ENCODE measurements around the gene KDM3A. TPM values are rescaled to one million over a fixed set of nuclear protein-coding genes. Genes with fewer than 3 reads are reported as not detected.

KDM3A gene
- total RNA-seq, 1 experiment from 2014 or later = 52.4 TPM

GRCh38 chr2:86521922-86522321, 80.8 kb downstream of the KDM3A start:
- peaks cover 9% of the 10 kb centered on the region for H3K4me1 Mint-ChIP-seq (ENCODE audit: low read depth, unreplicated experiment)
- H3K36me3 ChIP-seq (ENCODE audit: control insufficient read depth, insufficient read depth, low read length) = no peaks in the 10 kb centered on the region
- no peak for TF ChIP-seq CTCF (IDR thresholded peaks at IDR 0.05; ENCODE audit: insufficient read depth in 1 of 2, low read depth in 1 of 2, low read length in 1 of 2, severe bottlenecking in 1 of 2, unreplicated experiment in 1 of 2)
- H3K27me3 ChIP-seq (replicated peaks; ENCODE audit: control insufficient read depth, insufficient read depth, low read length) = no peaks in the 10 kb centered on the region
- no peak overlapping the region for H3K27ac Mint-ChIP-seq (ENCODE audit: unreplicated experiment)
- DNase-seq = no peak
- peaks cover 6% of the 10 kb centered on the region for H3K36me3 Mint-ChIP-seq (ENCODE audit: insufficient read depth, unreplicated experiment)
- H3K27me3 Mint-ChIP-seq (ENCODE audit: insufficient read depth, unreplicated experiment) = no peaks in the 10 kb centered on the region
- no peaks in the 10 kb centered on the region for H3K4me1 ChIP-seq
- no peak overlapping the region for H3K4me3 Mint-ChIP-seq (ENCODE audit: unreplicated experiment)
- BruUV-seq (replicated peaks) = no TSS peak
- no peaks in the 10 kb centered on the region for H3K9me3 Mint-ChIP-seq (ENCODE audit: unreplicated experiment)
- ChIA-PET POLR2A (no interaction called here), CTCF (no interaction called here)
- H3K4me3 ChIP-seq (ENCODE audit: low read depth, low read length) = no peak overlapping the region
- intact Hi-C loops (cut with micrococcal nuclease; ENCODE audit: unreplicated experiment) = loop anchor here (10.0 kb wide), 1 partner anchor 243 kb away; no protein-coding TSS in a partner anchor
- H3K9me3 ChIP-seq = peaks cover 7% of the 10 kb centered on the region; the same call in 1 of the 2 replicates

GRCh38 chr2:86522711-86523110, 81.5 kb downstream of the KDM3A start:
- H3K4me3 ChIP-seq (ENCODE audit: low read depth, low read length) = no peak overlapping the region
- peaks cover 7% of the 10 kb centered on the region; the same call in 1 of the 2 replicates for H3K9me3 ChIP-seq
- Mint-ChIP-seq H3K4me1 (ENCODE audit: low read depth, unreplicated experiment) (peaks cover 9% of the 10 kb centered on the region), H3K4me3 (ENCODE audit: unreplicated experiment) (no peak overlapping the region), H3K27ac (ENCODE audit: unreplicated experiment) (no peak overlapping the region), H3K9me3 (ENCODE audit: unreplicated experiment) (no peaks in the 10 kb centered on the region), H3K27me3 (ENCODE audit: insufficient read depth, unreplicated experiment) (no peaks in the 10 kb centered on the region), H3K36me3 (ENCODE audit: insufficient read depth, unreplicated experiment) (peaks cover 6% of the 10 kb centered on the region)
- ChIA-PET CTCF (no interaction called here), POLR2A (no interaction called here)
- intact Hi-C loops (cut with micrococcal nuclease; ENCODE audit: unreplicated experiment) = loop anchor here (10.0 kb wide), 1 partner anchor 242 kb away; no protein-coding TSS in a partner anchor
- no peaks in the 10 kb centered on the region for H3K4me1 ChIP-seq
- H3K36me3 ChIP-seq (ENCODE audit: control insufficient read depth, insufficient read depth, low read length) = no peaks in the 10 kb centered on the region
- H3K27me3 ChIP-seq (replicated peaks; ENCODE audit: control insufficient read depth, insufficient read depth, low read length) = no peaks in the 10 kb centered on the region
- no TSS peak for BruUV-seq (replicated peaks)
- no peak for DNase-seq
- no peak for TF ChIP-seq CTCF (IDR thresholded peaks at IDR 0.05; ENCODE audit: insufficient read depth in 1 of 2, low read depth in 1 of 2, low read length in 1 of 2, severe bottlenecking in 1 of 2, unreplicated experiment in 1 of 2)

GRCh38 chr2:86523491-86523890, 82.3 kb downstream of the KDM3A start:
- CTCF ChIA-PET = no interaction called here
- H3K4me1 Mint-ChIP-seq (ENCODE audit: low read depth, unreplicated experiment) = peaks cover 9% of the 10 kb centered on the region
- POLR2A ChIA-PET = no interaction called here
- no peak for DNase-seq
- intact Hi-C loops (cut with micrococcal nuclease; ENCODE audit: unreplicated experiment) = loop anchor here (10.0 kb wide), 1 partner anchor 241 kb away; no protein-coding TSS in a partner anchor
- Histone ChIP-seq H3K27me3 (replicated peaks; ENCODE audit: control insufficient read depth, insufficient read depth, low read length) (no peaks in the 10 kb centered on the region), H3K36me3 (ENCODE audit: control insufficient read depth, insufficient read depth, low read length) (no peaks in the 10 kb centered on the region), H3K4me3 (ENCODE audit: low read depth, low read length) (no peak overlapping the region), H3K9me3 (peaks cover 7% of the 10 kb centered on the region; the same call in 1 of the 2 replicates), H3K4me1 (no peaks in the 10 kb centered on the region)
- H3K9me3 Mint-ChIP-seq (ENCODE audit: unreplicated experiment) = no peaks in the 10 kb centered on the region
- peaks cover 6% of the 10 kb centered on the region for H3K36me3 Mint-ChIP-seq (ENCODE audit: insufficient read depth, unreplicated experiment)
- no peak for TF ChIP-seq CTCF (IDR thresholded peaks at IDR 0.05; ENCODE audit: insufficient read depth in 1 of 2, low read depth in 1 of 2, low read length in 1 of 2, severe bottlenecking in 1 of 2, unreplicated experiment in 1 of 2)
- no peak overlapping the region for H3K27ac Mint-ChIP-seq (ENCODE audit: unreplicated experiment)
- H3K4me3 Mint-ChIP-seq (ENCODE audit: unreplicated experiment) = no peak overlapping the region
- H3K27me3 Mint-ChIP-seq (ENCODE audit: insufficient read depth, unreplicated experiment) = no peaks in the 10 kb centered on the region
- no TSS peak for BruUV-seq (replicated peaks)

All from Caco-2 (cell line).